Tibial nerve (tissue), 4 donors: ENCODE measurements around the gene SCN8A.

Experiments used
- EP300 ChIP-seq, 2 donors: sonication (generic); formaldehyde crosslinking; IDR thresholded peaks; one replicate each; pipeline ENCODE4 v1.6.1; 2017; ENCODE audit warnings: antibody characterized with exemption in 2 of 2, mild to moderate bottlenecking in 1 of 2
- TF ChIP-seq, protein P1 (sequence below), 5 experiments: fragments of 200-600 bp in 3 of 5; fragments of 450-650 bp in 2 of 5; sonication (generic) in 3 of 5; IDR thresholded peaks; one replicate each; pipeline ENCODE4 v1.5.1; 2016 to 2019; ENCODE audit warnings: antibody characterized with exemption in 5 of 5, mild to moderate bottlenecking in 3 of 5, moderate library complexity in 2 of 5

- TF ChIP-seq EP300 (IDR thresholded peaks at IDR 0.05), result no peak
- TF ChIP-seq, protein P1, sequence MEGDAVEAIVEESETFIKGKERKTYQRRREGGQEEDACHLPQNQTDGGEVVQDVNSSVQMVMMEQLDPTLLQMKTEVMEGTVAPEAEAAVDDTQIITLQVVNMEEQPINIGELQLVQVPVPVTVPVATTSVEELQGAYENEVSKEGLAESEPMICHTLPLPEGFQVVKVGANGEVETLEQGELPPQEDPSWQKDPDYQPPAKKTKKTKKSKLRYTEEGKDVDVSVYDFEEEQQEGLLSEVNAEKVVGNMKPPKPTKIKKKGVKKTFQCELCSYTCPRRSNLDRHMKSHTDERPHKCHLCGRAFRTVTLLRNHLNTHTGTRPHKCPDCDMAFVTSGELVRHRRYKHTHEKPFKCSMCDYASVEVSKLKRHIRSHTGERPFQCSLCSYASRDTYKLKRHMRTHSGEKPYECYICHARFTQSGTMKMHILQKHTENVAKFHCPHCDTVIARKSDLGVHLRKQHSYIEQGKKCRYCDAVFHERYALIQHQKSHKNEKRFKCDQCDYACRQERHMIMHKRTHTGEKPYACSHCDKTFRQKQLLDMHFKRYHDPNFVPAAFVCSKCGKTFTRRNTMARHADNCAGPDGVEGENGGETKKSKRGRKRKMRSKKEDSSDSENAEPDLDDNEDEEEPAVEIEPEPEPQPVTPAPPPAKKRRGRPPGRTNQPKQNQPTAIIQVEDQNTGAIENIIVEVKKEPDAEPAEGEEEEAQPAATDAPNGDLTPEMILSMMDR (IDR thresholded peaks at IDR 0.05), result no peak
Measured at GRCh38 chr12:51792417-51792816, 201.4 kb downstream of the SCN8A start.
